Epithelial cell of esophagus (primary cell): ENCODE results near the gene ADGRL3.

ENCODE experiments used
- DNase-seq: peaks from one replicate; pipeline ENCODE4 v3.0.0; 2010; ENCODE audit warnings: low read depth
- H3K4me3 ChIP-seq: 2 replicates; pipeline ENCODE4 v1.5.1; 2011; ENCODE audit warnings: mild to moderate bottlenecking, low read length, control low read depth
- TF ChIP-seq, protein P1 (sequence below): IDR thresholded peaks from 2 replicates; pipeline ENCODE4 v1.5.1; 2011; ENCODE audit warnings: low read depth, mild to moderate bottlenecking, low read length, control low read depth, inconsistent platforms; ENCODE audit not compliant: insufficient read depth; ENCODE audit errors: missing control alignments

ADGRL3 gene

DNA sequence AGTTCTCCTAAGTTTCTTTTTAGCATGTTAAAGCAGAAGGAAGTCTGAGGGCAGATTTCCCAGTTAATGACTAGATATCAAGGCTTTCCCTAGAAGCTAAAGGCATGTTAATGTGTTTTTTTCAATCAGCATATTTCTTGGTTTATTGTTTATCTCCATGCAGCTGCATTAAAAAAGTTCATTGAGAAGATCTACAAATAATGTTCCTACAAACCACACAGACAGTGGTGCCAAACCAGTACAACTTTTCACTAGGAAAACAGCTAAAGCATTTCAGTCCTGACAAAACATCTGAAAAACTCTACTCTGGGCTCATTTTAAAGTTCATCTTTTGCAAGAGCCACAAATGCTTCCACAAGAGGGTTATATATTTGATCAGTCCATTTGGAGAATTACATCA is 320.0 kb downstream of the ADGRL3 start:
- H3K4me3 ChIP-seq = no peak overlapping the region
- TF ChIP-seq, protein P1, sequence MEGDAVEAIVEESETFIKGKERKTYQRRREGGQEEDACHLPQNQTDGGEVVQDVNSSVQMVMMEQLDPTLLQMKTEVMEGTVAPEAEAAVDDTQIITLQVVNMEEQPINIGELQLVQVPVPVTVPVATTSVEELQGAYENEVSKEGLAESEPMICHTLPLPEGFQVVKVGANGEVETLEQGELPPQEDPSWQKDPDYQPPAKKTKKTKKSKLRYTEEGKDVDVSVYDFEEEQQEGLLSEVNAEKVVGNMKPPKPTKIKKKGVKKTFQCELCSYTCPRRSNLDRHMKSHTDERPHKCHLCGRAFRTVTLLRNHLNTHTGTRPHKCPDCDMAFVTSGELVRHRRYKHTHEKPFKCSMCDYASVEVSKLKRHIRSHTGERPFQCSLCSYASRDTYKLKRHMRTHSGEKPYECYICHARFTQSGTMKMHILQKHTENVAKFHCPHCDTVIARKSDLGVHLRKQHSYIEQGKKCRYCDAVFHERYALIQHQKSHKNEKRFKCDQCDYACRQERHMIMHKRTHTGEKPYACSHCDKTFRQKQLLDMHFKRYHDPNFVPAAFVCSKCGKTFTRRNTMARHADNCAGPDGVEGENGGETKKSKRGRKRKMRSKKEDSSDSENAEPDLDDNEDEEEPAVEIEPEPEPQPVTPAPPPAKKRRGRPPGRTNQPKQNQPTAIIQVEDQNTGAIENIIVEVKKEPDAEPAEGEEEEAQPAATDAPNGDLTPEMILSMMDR = no peak
- DNase-seq = no peak

DNA sequence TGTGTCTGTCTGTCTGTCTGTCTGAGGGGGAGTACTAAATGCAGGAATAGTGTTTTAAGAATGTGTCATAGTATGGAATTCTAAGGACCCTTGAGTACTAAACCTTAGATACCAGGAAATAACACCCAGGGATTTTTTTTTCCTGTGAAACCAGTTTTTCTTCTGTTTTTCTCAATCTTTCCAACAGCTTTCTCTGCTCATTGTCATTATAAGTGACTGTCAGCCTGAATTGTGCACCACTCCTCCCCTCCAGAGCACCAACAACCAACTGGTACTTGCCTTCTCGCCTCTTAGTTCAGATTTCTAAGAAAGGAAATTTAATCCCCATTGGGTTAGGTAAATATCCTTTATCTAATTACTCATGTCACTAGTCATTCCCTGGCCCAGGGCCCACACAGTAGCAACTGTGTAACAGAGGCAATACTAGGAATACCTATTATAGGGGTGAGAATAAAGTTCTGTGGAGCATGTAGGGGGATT is 320.6 kb downstream of the ADGRL3 start:
- H3K4me3 ChIP-seq = no peak overlapping the region
- peak; percentile 85 for DNase-seq
- TF ChIP-seq, protein P1 = no peak

DNA sequence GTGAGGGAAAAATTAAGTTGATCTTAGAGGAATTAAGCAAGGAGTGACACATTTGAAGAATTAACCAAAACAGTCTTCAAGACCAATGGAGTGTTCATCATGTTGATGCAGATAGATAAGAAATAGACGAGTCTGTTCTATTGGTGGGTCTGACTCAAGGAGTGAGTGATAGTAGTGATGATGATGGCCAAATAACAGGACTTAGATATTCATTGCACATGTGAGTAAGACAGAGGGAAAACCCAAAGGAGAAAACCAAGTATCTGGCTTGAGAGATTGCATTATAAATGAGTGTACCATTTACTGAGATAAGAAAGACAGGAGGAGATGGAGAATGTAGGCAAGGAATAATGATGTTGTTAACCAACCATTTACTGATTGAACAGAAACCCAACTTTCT is 321.3 kb downstream of the ADGRL3 start:
- TF ChIP-seq, protein P1 = no peak
- no peak overlapping the region for H3K4me3 ChIP-seq
- DNase-seq = peak; percentile 48

DNA sequence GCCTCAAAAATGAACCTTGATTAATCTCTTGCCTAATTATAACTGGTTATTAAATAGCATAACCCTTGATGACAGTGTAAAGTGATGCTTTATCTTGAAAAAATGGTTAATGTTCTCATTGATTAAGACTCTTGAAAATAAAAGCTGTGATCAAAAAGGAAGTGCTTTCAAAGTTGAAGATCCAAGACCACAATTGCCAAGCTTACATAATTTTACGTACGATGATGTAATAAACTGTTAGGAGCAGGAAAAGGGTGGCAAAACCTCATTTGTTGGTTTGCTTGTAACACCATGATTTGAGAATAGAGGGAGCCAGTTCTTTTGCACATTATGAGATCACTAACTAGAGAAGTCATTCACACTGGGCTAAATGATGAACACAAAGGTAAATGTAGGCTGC is 322.2 kb downstream of the ADGRL3 start:
- no peak for DNase-seq
- TF ChIP-seq, protein P1 = no peak
- no peak overlapping the region for H3K4me3 ChIP-seq

DNA sequence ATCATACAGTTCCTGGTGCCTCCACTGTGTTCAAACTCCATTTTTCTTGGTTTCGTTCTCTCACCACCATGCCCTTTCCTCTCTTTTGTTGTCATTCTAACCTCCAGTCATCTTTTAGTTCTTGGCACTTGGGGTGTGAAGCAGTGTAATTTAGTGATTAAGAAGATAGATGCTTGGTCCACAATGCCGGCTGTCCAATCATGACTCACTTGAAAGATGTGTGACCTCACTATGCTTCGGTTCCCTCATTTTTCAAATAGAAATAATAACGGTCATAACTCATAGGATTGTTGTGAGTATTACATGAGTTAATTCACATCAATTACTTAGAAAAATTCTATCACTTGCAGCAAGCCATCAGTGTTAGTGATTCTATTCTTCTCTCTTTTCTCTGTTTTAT is 327.8 kb downstream of the ADGRL3 start:
- no peak overlapping the region for H3K4me3 ChIP-seq
- TF ChIP-seq, protein P1 = no peak
- DNase-seq = no peak

DNA sequence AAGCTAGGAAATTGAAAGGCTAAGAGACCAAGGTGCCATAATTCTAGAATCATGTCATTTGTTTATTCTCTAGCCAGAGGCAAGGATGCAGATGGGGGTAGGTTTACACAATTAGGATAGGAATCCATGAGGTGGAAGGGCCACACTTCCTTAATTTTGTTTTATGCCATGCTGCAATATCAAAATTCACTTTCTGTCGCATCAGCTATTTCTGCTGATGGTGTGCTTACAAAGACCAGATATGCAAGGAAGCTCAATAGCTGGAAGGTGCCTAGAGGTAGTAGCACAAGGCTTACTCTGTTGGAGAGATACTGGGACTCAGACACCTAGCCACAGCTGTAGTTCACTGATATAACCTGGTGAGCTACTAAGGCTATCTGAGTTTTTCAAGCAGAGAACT is 328.5 kb downstream of the ADGRL3 start:
- TF ChIP-seq, protein P1 = no peak
- no peak overlapping the region for H3K4me3 ChIP-seq
- DNase-seq = no peak

DNA sequence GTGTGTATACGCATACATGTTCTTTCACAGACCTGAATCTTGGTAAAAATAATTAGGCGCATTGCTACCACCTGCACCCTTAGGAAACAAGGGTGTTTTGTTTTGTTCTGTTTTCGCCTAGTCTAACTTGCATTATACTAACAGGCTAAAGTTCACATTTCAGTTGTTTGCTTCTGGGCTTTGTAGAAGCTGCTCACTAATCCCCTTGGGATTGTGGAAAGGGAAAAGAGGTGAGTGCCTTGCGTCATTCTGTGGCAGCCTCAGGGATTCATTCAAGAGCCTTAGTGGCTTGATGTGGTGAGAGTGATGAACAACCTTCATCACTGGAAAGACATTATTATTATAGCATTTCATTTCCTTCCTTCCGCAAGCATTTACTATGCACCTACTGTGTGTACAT is 331.1 kb downstream of the ADGRL3 start:
- no peak overlapping the region for H3K4me3 ChIP-seq
- TF ChIP-seq, protein P1 = no peak
- no peak for DNase-seq
